Duodenal mucosa (tissue), 2 donors: ENCODE measurements around the gene NFATC1.

ENCODE experiments used
- H3K27ac ChIP-seq: one replicate; pipeline ENCODE4 v1.7.0; 2013; ENCODE audit warnings: low read depth, low read length
- H3K27me3 ChIP-seq, 2 donors: one replicate each; pipeline ENCODE4 v1.7.0; 2013; ENCODE audit warnings: low read length in 2 of 2, control low read depth in 1 of 2; ENCODE audit not compliant: insufficient read depth in 2 of 2, control insufficient read depth in 1 of 2
- H3K36me3 ChIP-seq, 2 donors: one replicate each; pipeline ENCODE4 v1.7.0; 2013; ENCODE audit warnings: low read length in 2 of 2, control low read depth in 1 of 2; ENCODE audit not compliant: insufficient read depth in 2 of 2, control insufficient read depth in 1 of 2
- H3K4me1 ChIP-seq, 2 donors: one replicate each; pipeline ENCODE4 v1.7.0; 2013; ENCODE audit warnings: low read length in 2 of 2, control low read depth in 1 of 2; ENCODE audit not compliant: insufficient read depth in 2 of 2, control insufficient read depth in 1 of 2
- H3K4me3 ChIP-seq, 2 donors: one replicate each; pipeline ENCODE4 v1.7.0; 2013; ENCODE audit warnings: low read length in 2 of 2, low read depth in 1 of 2
- H3K9ac ChIP-seq, 2 donors: one replicate each; pipeline ENCODE4 v1.7.0; 2013; ENCODE audit warnings: low read length in 2 of 2, low read depth in 1 of 2
- H3K9me3 ChIP-seq, 2 donors: one replicate each; pipeline ENCODE4 v1.7.0; 2013; ENCODE audit warnings: low read length in 2 of 2, control low read depth in 1 of 2; ENCODE audit not compliant: control insufficient read depth in 1 of 2

NFATC1 gene

GRCh38 chr18:79423211-79424007 lies 27.7 kb downstream of the NFATC1 start:
- peaks cover 0 to 5% of the 10 kb centered on the region in 2 donors for H3K36me3 ChIP-seq
- no peak overlapping the region for H3K27ac ChIP-seq
- H3K27me3 ChIP-seq, result no peaks in the 10 kb centered on the region
- H3K4me3 ChIP-seq, result no peak overlapping the region
- no peak overlapping the region for H3K9ac ChIP-seq
- peaks cover 0 to 6% of the 10 kb centered on the region in 2 donors for H3K4me1 ChIP-seq
- no peaks in the 10 kb centered on the region for H3K9me3 ChIP-seq

- H3K4me1 ChIP-seq, result peaks cover 0 to 6% of the 10 kb centered on the region in 2 donors
- no peaks in the 10 kb centered on the region for H3K9me3 ChIP-seq
- no peak overlapping the region for H3K4me3 ChIP-seq
- no peak overlapping the region for H3K9ac ChIP-seq
- H3K27me3 ChIP-seq, result no peaks in the 10 kb centered on the region
- no peak overlapping the region for H3K27ac ChIP-seq
- peaks cover 0 to 5% of the 10 kb centered on the region in 2 donors for H3K36me3 ChIP-seq
These were observed 28.4 kb downstream of the NFATC1 start for GRCh38 chr18:79424008-79424565.

- no peak overlapping the region for H3K4me3 ChIP-seq
- no peak overlapping the region for H3K9ac ChIP-seq
- peaks cover 0 to 5% of the 10 kb centered on the region in 2 donors for H3K36me3 ChIP-seq
- no peaks in the 10 kb centered on the region for H3K9me3 ChIP-seq
- H3K4me1 ChIP-seq, result peaks cover 0 to 6% of the 10 kb centered on the region in 2 donors
- H3K27ac ChIP-seq, result no peak overlapping the region
- H3K27me3 ChIP-seq, result no peaks in the 10 kb centered on the region
These were observed 29.3 kb downstream of the NFATC1 start for GRCh38 chr18:79424880-79425568.

- no peak overlapping the region for H3K9ac ChIP-seq
- H3K4me1 ChIP-seq, result peaks cover 0 to 6% of the 10 kb centered on the region in 2 donors
- no peak overlapping the region for H3K4me3 ChIP-seq
- H3K27ac ChIP-seq, result no peak overlapping the region
- no peaks in the 10 kb centered on the region for H3K27me3 ChIP-seq
- no peaks in the 10 kb centered on the region for H3K9me3 ChIP-seq
- H3K36me3 ChIP-seq, result peaks cover 0 to 4% of the 10 kb centered on the region in 2 donors
These were observed 29.8 kb downstream of the NFATC1 start for GRCh38 chr18:79425569-79425886.

GRCh38 chr18:79426376-79427300 lies 30.9 kb downstream of the NFATC1 start:
- Histone ChIP-seq H3K27ac (no peak overlapping the region), H3K9me3 (no peaks in the 10 kb centered on the region), H3K36me3 (no peaks in the 10 kb centered on the region), H3K4me1 (peaks cover 0 to 6% of the 10 kb centered on the region in 2 donors), H3K4me3 (no peak overlapping the region), H3K9ac (no peak overlapping the region), H3K27me3 (no peaks in the 10 kb centered on the region)

GRCh38 chr18:79427368-79428225 lies 31.9 kb downstream of the NFATC1 start:
- no peak overlapping the region for H3K4me3 ChIP-seq
- no peak overlapping the region for H3K27ac ChIP-seq
- H3K9ac ChIP-seq, result no peak overlapping the region
- no peaks in the 10 kb centered on the region for H3K9me3 ChIP-seq
- H3K4me1 ChIP-seq, result peaks cover 0 to 6% of the 10 kb centered on the region in 2 donors
- no peaks in the 10 kb centered on the region for H3K36me3 ChIP-seq
- no peaks in the 10 kb centered on the region for H3K27me3 ChIP-seq

- Histone ChIP-seq H3K9me3 (no peaks in the 10 kb centered on the region), H3K27me3 (no peaks in the 10 kb centered on the region), H3K36me3 (no peaks in the 10 kb centered on the region), H3K4me3 (no peak overlapping the region), H3K27ac (no peak overlapping the region), H3K9ac (no peak overlapping the region), H3K4me1 (peaks cover 0 to 4% of the 10 kb centered on the region in 2 donors)
These were observed 32.6 kb downstream of the NFATC1 start for GRCh38 chr18:79428287-79428686.

- Histone ChIP-seq H3K4me1 (no peaks in the 10 kb centered on the region), H3K9me3 (no peaks in the 10 kb centered on the region), H3K4me3 (no peak overlapping the region), H3K36me3 (no peaks in the 10 kb centered on the region), H3K27ac (no peak overlapping the region), H3K27me3 (no peaks in the 10 kb centered on the region), H3K9ac (no peak overlapping the region)
These were observed 33.7 kb downstream of the NFATC1 start for GRCh38 chr18:79429381-79429780.

GRCh38 chr18:79429785-79430281 lies 34.1 kb downstream of the NFATC1 start:
- Histone ChIP-seq H3K27me3 (no peaks in the 10 kb centered on the region), H3K4me3 (no peak overlapping the region), H3K27ac (no peak overlapping the region), H3K9me3 (no peaks in the 10 kb centered on the region), H3K4me1 (no peaks in the 10 kb centered on the region), H3K36me3 (no peaks in the 10 kb centered on the region), H3K9ac (no peak overlapping the region)
